ENCODE measurements around the gene C1orf21.

The C1orf21 gene

DNA sequence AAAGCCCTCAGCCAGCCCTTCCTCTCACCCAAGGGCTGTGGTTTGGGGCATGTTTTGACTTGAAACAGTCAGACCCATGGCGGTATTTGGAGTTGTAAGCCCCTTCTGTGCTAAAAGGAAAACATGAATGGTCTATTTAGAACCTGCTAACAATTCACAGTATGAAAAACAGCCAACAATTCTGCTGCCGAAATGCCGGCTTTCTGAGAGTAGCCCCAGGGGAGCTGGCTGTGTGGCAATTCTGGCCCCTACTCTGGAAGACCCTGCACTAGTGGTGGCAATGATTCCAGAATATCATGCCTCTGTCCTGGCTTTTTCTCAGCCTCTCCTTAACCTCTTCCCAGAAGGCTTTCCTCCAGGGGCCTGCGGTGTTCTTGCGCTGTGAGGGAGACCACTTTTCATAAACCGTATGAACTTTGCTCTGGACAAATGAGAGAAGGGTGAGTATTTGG lies 249.2 kb downstream of the C1orf21 start:
- no peaks in the 10 kb centered on the region for H3K4me1 ChIP-seq (ENCODE audit: control insufficient read depth, insufficient read depth, low read length, poor library complexity, severe bottlenecking)
- DNase-seq: no peak

GRCh38 chr1:184637664-184638240 lies 250.9 kb downstream of the C1orf21 start:
- Histone ChIP-seq H3K9me3 (ENCODE audit: control insufficient read depth, low read length) (no peaks in the 10 kb centered on the region), H3K4me3 (ENCODE audit: insufficient read depth, low read depth, low read length, poor library complexity, severe bottlenecking) (no peak overlapping the region), H3K27me3 (replicated peaks; ENCODE audit: control insufficient read depth, insufficient read depth, low read length, poor library complexity, severe bottlenecking) (no peaks in the 10 kb centered on the region), H3K27ac (ENCODE audit: insufficient read depth, low read length, poor library complexity, severe bottlenecking) (no peak overlapping the region), H3K4me1 (ENCODE audit: control insufficient read depth, insufficient read depth, low read length, poor library complexity, severe bottlenecking) (no peaks in the 10 kb centered on the region), H3K36me3 (ENCODE audit: control insufficient read depth, insufficient read depth, low read length) (no peaks in the 10 kb centered on the region)
- no peak for DNase-seq

More for the DNA sequence above, 249.2 kb downstream of the C1orf21 start:
- H3K27me3 ChIP-seq (replicated peaks; ENCODE audit: control insufficient read depth, insufficient read depth, low read length, poor library complexity, severe bottlenecking): no peaks in the 10 kb centered on the region
- no peak overlapping the region for H3K27ac ChIP-seq (ENCODE audit: insufficient read depth, low read length, poor library complexity, severe bottlenecking)
- no peaks in the 10 kb centered on the region for H3K36me3 ChIP-seq (ENCODE audit: control insufficient read depth, insufficient read depth, low read length)
- no peaks in the 10 kb centered on the region for H3K9me3 ChIP-seq (ENCODE audit: control insufficient read depth, low read length)
- no peak overlapping the region for H3K4me3 ChIP-seq (ENCODE audit: insufficient read depth, low read depth, low read length, poor library complexity, severe bottlenecking)

DNA sequence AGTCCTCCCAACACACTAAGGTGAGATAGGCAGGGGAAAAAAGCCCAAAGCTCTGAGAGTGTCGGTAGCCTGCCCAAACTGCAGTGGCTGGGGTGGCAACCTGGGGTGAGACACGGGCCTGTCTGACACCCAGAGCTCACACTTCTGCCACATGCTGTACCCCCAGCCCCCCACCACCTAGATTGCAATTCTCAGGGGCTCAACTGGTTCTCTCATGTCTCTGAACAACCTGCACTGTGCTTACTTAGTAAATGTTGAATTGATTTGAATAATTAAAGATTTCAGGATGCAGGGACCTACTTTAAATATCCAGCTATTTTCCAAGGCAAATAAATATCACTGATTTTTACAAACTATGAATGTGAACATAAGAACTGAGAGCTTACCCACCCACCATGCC lies 252.4 kb downstream of the C1orf21 start:
- Histone ChIP-seq H3K27me3 (replicated peaks; ENCODE audit: control insufficient read depth, insufficient read depth, low read length, poor library complexity, severe bottlenecking) (no peaks in the 10 kb centered on the region), H3K36me3 (ENCODE audit: control insufficient read depth, insufficient read depth, low read length) (no peaks in the 10 kb centered on the region), H3K4me3 (ENCODE audit: insufficient read depth, low read depth, low read length, poor library complexity, severe bottlenecking) (no peak overlapping the region), H3K27ac (ENCODE audit: insufficient read depth, low read length, poor library complexity, severe bottlenecking) (no peak overlapping the region), H3K9me3 (ENCODE audit: control insufficient read depth, low read length) (no peaks in the 10 kb centered on the region), H3K4me1 (ENCODE audit: control insufficient read depth, insufficient read depth, low read length, poor library complexity, severe bottlenecking) (no peaks in the 10 kb centered on the region)
- no peak for DNase-seq

- no peak overlapping the region for H3K27ac ChIP-seq (ENCODE audit: insufficient read depth, low read length, poor library complexity, severe bottlenecking)
- no peaks in the 10 kb centered on the region for H3K27me3 ChIP-seq (replicated peaks; ENCODE audit: control insufficient read depth, insufficient read depth, low read length, poor library complexity, severe bottlenecking)
Observed at GRCh38 chr1:184640505-184640904, 253.7 kb downstream of the C1orf21 start.

GRCh38 chr1:184641894-184642293 lies 255.1 kb downstream of the C1orf21 start:
- H3K27me3 ChIP-seq (replicated peaks; ENCODE audit: control insufficient read depth, insufficient read depth, low read length, poor library complexity, severe bottlenecking): no peaks in the 10 kb centered on the region
- H3K4me1 ChIP-seq (ENCODE audit: control insufficient read depth, insufficient read depth, low read length, poor library complexity, severe bottlenecking): no peaks in the 10 kb centered on the region

More at GRCh38 chr1:184640505-184640904, 253.7 kb downstream of the C1orf21 start:
- Histone ChIP-seq H3K9me3 (ENCODE audit: control insufficient read depth, low read length) (no peaks in the 10 kb centered on the region), H3K36me3 (ENCODE audit: control insufficient read depth, insufficient read depth, low read length) (no peaks in the 10 kb centered on the region), H3K4me1 (ENCODE audit: control insufficient read depth, insufficient read depth, low read length, poor library complexity, severe bottlenecking) (no peaks in the 10 kb centered on the region), H3K4me3 (ENCODE audit: insufficient read depth, low read depth, low read length, poor library complexity, severe bottlenecking) (no peak overlapping the region)
- no peak for DNase-seq

GRCh38 chr1:184643661-184644060 lies 256.8 kb downstream of the C1orf21 start:
- no peaks in the 10 kb centered on the region for H3K4me1 ChIP-seq (ENCODE audit: control insufficient read depth, insufficient read depth, low read length, poor library complexity, severe bottlenecking)
- H3K9me3 ChIP-seq (ENCODE audit: control insufficient read depth, low read length): no peaks in the 10 kb centered on the region
- H3K27me3 ChIP-seq (replicated peaks; ENCODE audit: control insufficient read depth, insufficient read depth, low read length, poor library complexity, severe bottlenecking): no peaks in the 10 kb centered on the region
- no peak overlapping the region for H3K4me3 ChIP-seq (ENCODE audit: insufficient read depth, low read depth, low read length, poor library complexity, severe bottlenecking)
- no peaks in the 10 kb centered on the region for H3K36me3 ChIP-seq (ENCODE audit: control insufficient read depth, insufficient read depth, low read length)
- H3K27ac ChIP-seq (ENCODE audit: insufficient read depth, low read length, poor library complexity, severe bottlenecking): no peak overlapping the region
- DNase-seq: no peak

More at GRCh38 chr1:184641894-184642293, 255.1 kb downstream of the C1orf21 start:
- Histone ChIP-seq H3K27ac (ENCODE audit: insufficient read depth, low read length, poor library complexity, severe bottlenecking) (no peak overlapping the region), H3K4me3 (ENCODE audit: insufficient read depth, low read depth, low read length, poor library complexity, severe bottlenecking) (no peak overlapping the region), H3K9me3 (ENCODE audit: control insufficient read depth, low read length) (no peaks in the 10 kb centered on the region), H3K36me3 (ENCODE audit: control insufficient read depth, insufficient read depth, low read length) (no peaks in the 10 kb centered on the region)
- no peak for DNase-seq

GRCh38 chr1:184644771-184645170 lies 257.9 kb downstream of the C1orf21 start:
- no peak overlapping the region for H3K4me3 ChIP-seq (ENCODE audit: insufficient read depth, low read depth, low read length, poor library complexity, severe bottlenecking)
- no peaks in the 10 kb centered on the region for H3K9me3 ChIP-seq (ENCODE audit: control insufficient read depth, low read length)
- no peaks in the 10 kb centered on the region for H3K36me3 ChIP-seq (ENCODE audit: control insufficient read depth, insufficient read depth, low read length)
- DNase-seq: no peak
- no peak overlapping the region for H3K27ac ChIP-seq (ENCODE audit: insufficient read depth, low read length, poor library complexity, severe bottlenecking)
- no peaks in the 10 kb centered on the region for H3K27me3 ChIP-seq (replicated peaks; ENCODE audit: control insufficient read depth, insufficient read depth, low read length, poor library complexity, severe bottlenecking)
- no peaks in the 10 kb centered on the region for H3K4me1 ChIP-seq (ENCODE audit: control insufficient read depth, insufficient read depth, low read length, poor library complexity, severe bottlenecking)

- Histone ChIP-seq H3K9me3 (ENCODE audit: control insufficient read depth, low read length) (no peaks in the 10 kb centered on the region), H3K27ac (ENCODE audit: insufficient read depth, low read length, poor library complexity, severe bottlenecking) (no peak overlapping the region), H3K36me3 (ENCODE audit: control insufficient read depth, insufficient read depth, low read length) (no peaks in the 10 kb centered on the region), H3K4me3 (ENCODE audit: insufficient read depth, low read depth, low read length, poor library complexity, severe bottlenecking) (no peak overlapping the region), H3K27me3 (replicated peaks; ENCODE audit: control insufficient read depth, insufficient read depth, low read length, poor library complexity, severe bottlenecking) (no peaks in the 10 kb centered on the region), H3K4me1 (ENCODE audit: control insufficient read depth, insufficient read depth, low read length, poor library complexity, severe bottlenecking) (no peaks in the 10 kb centered on the region)
- DNase-seq: no peak
Observed at GRCh38 chr1:184646178-184646701, 259.4 kb downstream of the C1orf21 start.

DNA sequence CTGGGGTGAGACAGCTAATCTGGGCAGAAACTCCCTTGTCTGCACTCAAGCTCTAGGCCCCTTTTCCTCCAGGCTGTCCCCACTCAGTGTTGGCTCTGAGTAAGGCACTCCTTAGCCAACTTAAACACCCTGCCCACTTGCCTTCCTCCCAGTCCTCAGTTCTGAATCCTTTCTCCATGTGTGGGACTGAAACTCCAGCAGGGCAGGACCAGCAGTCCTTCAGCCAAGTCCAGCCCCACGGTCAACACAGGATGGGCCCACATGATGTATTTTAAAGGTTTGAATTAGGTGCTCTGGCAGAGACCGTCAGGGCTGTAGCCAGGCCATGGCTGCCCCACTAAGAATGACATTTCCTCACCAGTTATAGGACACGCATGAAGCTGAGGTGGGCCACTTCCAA lies 260.0 kb downstream of the C1orf21 start:
- H3K9me3 ChIP-seq (ENCODE audit: control insufficient read depth, low read length): no peaks in the 10 kb centered on the region
- no peaks in the 10 kb centered on the region for H3K4me1 ChIP-seq (ENCODE audit: control insufficient read depth, insufficient read depth, low read length, poor library complexity, severe bottlenecking)
- no peak overlapping the region for H3K27ac ChIP-seq (ENCODE audit: insufficient read depth, low read length, poor library complexity, severe bottlenecking)
- no peaks in the 10 kb centered on the region for H3K36me3 ChIP-seq (ENCODE audit: control insufficient read depth, insufficient read depth, low read length)
- DNase-seq: no peak
- H3K27me3 ChIP-seq (replicated peaks; ENCODE audit: control insufficient read depth, insufficient read depth, low read length, poor library complexity, severe bottlenecking): no peaks in the 10 kb centered on the region
- no peak overlapping the region for H3K4me3 ChIP-seq (ENCODE audit: insufficient read depth, low read depth, low read length, poor library complexity, severe bottlenecking)

DNA sequence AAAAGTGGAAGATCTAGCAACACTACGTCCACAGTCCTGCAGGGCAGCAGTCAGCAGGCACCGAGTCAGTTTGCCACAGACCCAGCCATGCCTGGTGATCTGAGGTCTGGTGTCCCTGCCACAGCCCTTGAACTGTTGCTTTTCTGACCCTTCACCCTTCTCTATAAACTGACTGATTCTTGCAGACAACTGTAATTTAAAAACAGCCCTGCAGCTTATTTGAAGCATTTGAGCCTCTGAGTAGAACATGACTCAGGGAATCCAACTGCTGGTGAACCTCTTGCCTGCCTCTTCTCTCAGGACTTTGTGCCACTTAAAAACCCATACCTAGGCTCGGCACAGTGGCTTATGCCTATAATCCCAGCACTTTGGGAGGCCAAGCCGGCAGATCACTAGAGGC lies 260.6 kb downstream of the C1orf21 start:
- Histone ChIP-seq H3K27ac (ENCODE audit: insufficient read depth, low read length, poor library complexity, severe bottlenecking) (no peak overlapping the region), H3K4me1 (ENCODE audit: control insufficient read depth, insufficient read depth, low read length, poor library complexity, severe bottlenecking) (no peaks in the 10 kb centered on the region), H3K36me3 (ENCODE audit: control insufficient read depth, insufficient read depth, low read length) (no peaks in the 10 kb centered on the region), H3K27me3 (replicated peaks; ENCODE audit: control insufficient read depth, insufficient read depth, low read length, poor library complexity, severe bottlenecking) (no peaks in the 10 kb centered on the region), H3K4me3 (ENCODE audit: insufficient read depth, low read depth, low read length, poor library complexity, severe bottlenecking) (no peak overlapping the region), H3K9me3 (ENCODE audit: control insufficient read depth, low read length) (no peaks in the 10 kb centered on the region)
- DNase-seq: no peak

Data from effector memory CD4-positive, alpha-beta T cell (primary cell).